Measurements from ENCODE around the gene TCEA3.

TCEA3 gene

GRCh38 chr1:23344987-23345472, 79.5 kb downstream of the TCEA3 start:
- peaks cover 22% of the 10 kb centered on the region for H4K20me1 ChIP-seq (ENCODE audit: insufficient read depth, low read length)
- H3K36me3 ChIP-seq (replicated peaks; ENCODE audit: insufficient read depth, low read length) = no peaks in the 10 kb centered on the region
- TF ChIP-seq CTCF (IDR thresholded peaks at IDR 0.05; ENCODE audit: low read length) (no peak), EZH2 (optimal IDR thresholded peaks at IDR 0.05; ENCODE audit: low read depth, low read length) (no peak), EZH2phosphoT487 (IDR thresholded peaks at IDR 0.05; ENCODE audit: low read length) (no peak)
- H3K9me2 ChIP-seq (replicated peaks; ENCODE audit: insufficient read depth, low read length) = no peaks in the 10 kb centered on the region
- H3K79me2 ChIP-seq (ENCODE audit: low read length) = peaks cover 41% of the 10 kb centered on the region
- H2AFZ ChIP-seq (ENCODE audit: low read length) = peak overlapping the region; percentile 71
- H3K27ac ChIP-seq (ENCODE audit: low read length) = peak overlapping the region; percentile 81
- peaks cover 11% of the 10 kb centered on the region for H3F3A ChIP-seq (ENCODE audit: insufficient read depth, low read length)
- H3K4me2 ChIP-seq (ENCODE audit: low read depth, low read length) = peak overlapping the region; percentile 91
- peak overlapping the region; percentile 69 for H3K4me3 ChIP-seq (ENCODE audit: low read length)
- no peak for DNase-seq
- H3K4me1 ChIP-seq (ENCODE audit: low read length) = peaks cover 15% of the 10 kb centered on the region; the same call in 1 of the 2 replicates
- H3K9me3 ChIP-seq (replicated peaks; ENCODE audit: insufficient read depth, low read length) = no peaks in the 10 kb centered on the region
- H3K27me3 ChIP-seq (replicated peaks; ENCODE audit: insufficient read depth, low read length) = no peaks in the 10 kb centered on the region
- peak overlapping the region; percentile 83 for H3K9ac ChIP-seq (ENCODE audit: low read length)

- peaks cover 15% of the 10 kb centered on the region; the same call in 1 of the 2 replicates for H3K4me1 ChIP-seq (ENCODE audit: low read length)
- H3F3A ChIP-seq (ENCODE audit: insufficient read depth, low read length) = peaks cover 11% of the 10 kb centered on the region
- H3K4me3 ChIP-seq (ENCODE audit: low read length) = peak within 1 kb of the TSS; percentile 69
- peaks cover 47% of the 10 kb centered on the region for H3K79me2 ChIP-seq (ENCODE audit: low read length)
- DNase-seq = peak; percentile 100
- H3K9ac ChIP-seq (ENCODE audit: low read length) = peak within 1 kb of the TSS; percentile 83
- no peaks in the 10 kb centered on the region for H3K9me3 ChIP-seq (replicated peaks; ENCODE audit: insufficient read depth, low read length)
- H3K27ac ChIP-seq (ENCODE audit: low read length) = peak within 1 kb of the TSS; percentile 81
- H3K36me3 ChIP-seq (replicated peaks; ENCODE audit: insufficient read depth, low read length) = no peaks in the 10 kb centered on the region
- TF ChIP-seq EZH2phosphoT487 (IDR thresholded peaks at IDR 0.05; ENCODE audit: low read length) (no peak), CTCF (IDR thresholded peaks at IDR 0.05; ENCODE audit: low read length) (no peak), EZH2 (optimal IDR thresholded peaks at IDR 0.05; ENCODE audit: low read depth, low read length) (no peak)
- H3K4me2 ChIP-seq (ENCODE audit: low read depth, low read length) = peak within 1 kb of the TSS; percentile 98
- H3K9me2 ChIP-seq (replicated peaks; ENCODE audit: insufficient read depth, low read length) = no peaks in the 10 kb centered on the region
- H3K27me3 ChIP-seq (replicated peaks; ENCODE audit: insufficient read depth, low read length) = no peaks in the 10 kb centered on the region
- H4K20me1 ChIP-seq (ENCODE audit: insufficient read depth, low read length) = peaks cover 29% of the 10 kb centered on the region
- peak within 1 kb of the TSS; percentile 71 for H2AFZ ChIP-seq (ENCODE audit: low read length)
Observed at GRCh38 chr1:23344111-23344986, 80.2 kb downstream of the TCEA3 start, which contains the start of gene HNRNPR. TSS of gene HNRNPR (minus strand) at chr1:23344284. CDS start at chr1:23341008, 3,276 bp downstream.

GRCh38 chr1:23343221-23344110, 81.1 kb downstream of the TCEA3 start:
- H3K9me2 ChIP-seq (replicated peaks; ENCODE audit: insufficient read depth, low read length) = no peaks in the 10 kb centered on the region
- DNase-seq = peak; percentile 80
- no peaks in the 10 kb centered on the region for H3K9me3 ChIP-seq (replicated peaks; ENCODE audit: insufficient read depth, low read length)
- H3K4me2 ChIP-seq (ENCODE audit: low read depth, low read length) = peak overlapping the region; percentile 98
- 0 out of 2 replicates have a peak, but pooled peaks cover 4% of the 10 kb centered on the region for H3K36me3 ChIP-seq (replicated peaks; ENCODE audit: insufficient read depth, low read length)
- peak overlapping the region; percentile 81 for H3K27ac ChIP-seq (ENCODE audit: low read length)
- H3K4me1 ChIP-seq (ENCODE audit: low read length) = peaks cover 15% of the 10 kb centered on the region; the same call in 1 of the 2 replicates
- peaks cover 38% of the 10 kb centered on the region for H4K20me1 ChIP-seq (ENCODE audit: insufficient read depth, low read length)
- TF ChIP-seq CTCF (IDR thresholded peaks at IDR 0.05; ENCODE audit: low read length) = no peak
- TF ChIP-seq EZH2phosphoT487 (IDR thresholded peaks at IDR 0.05; ENCODE audit: low read length) = no peak
- TF ChIP-seq EZH2 (optimal IDR thresholded peaks at IDR 0.05; ENCODE audit: low read depth, low read length) = no peak
- peaks cover 11% of the 10 kb centered on the region for H3F3A ChIP-seq (ENCODE audit: insufficient read depth, low read length)
- peak overlapping the region; percentile 69 for H3K4me3 ChIP-seq (ENCODE audit: low read length)
- H3K79me2 ChIP-seq (ENCODE audit: low read length) = peaks cover 56% of the 10 kb centered on the region
- H3K27me3 ChIP-seq (replicated peaks; ENCODE audit: insufficient read depth, low read length) = no peaks in the 10 kb centered on the region
- peak overlapping the region; percentile 83 for H3K9ac ChIP-seq (ENCODE audit: low read length)
- H2AFZ ChIP-seq (ENCODE audit: low read length) = 0 out of 2 replicates have a peak overlapping the region, but pooled peaks have one; percentile 37
